ENCODE data around the gene CDC42EP2.

DNA sequence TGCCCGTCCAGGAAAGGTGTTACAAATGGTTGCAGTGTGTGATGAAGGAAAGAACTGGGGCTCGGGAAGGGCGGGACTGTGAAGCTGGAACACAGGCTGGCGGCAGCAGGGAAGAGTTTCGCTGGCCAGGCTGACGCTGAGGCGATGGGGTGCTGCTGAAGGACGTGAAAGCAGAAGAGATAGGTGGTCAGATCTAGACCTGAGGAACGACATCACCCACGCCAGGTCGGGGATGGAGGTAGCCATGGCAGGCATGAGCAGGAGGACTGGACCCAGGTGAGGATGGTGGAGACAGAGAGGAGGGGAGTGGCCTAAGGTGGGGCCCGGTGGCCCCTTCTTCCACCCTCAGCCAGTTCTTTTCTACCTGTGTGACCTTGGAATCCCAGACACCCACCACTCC, 9.1 kb downstream of the CDC42EP2 start:
- TF ChIP-seq, protein P1, sequence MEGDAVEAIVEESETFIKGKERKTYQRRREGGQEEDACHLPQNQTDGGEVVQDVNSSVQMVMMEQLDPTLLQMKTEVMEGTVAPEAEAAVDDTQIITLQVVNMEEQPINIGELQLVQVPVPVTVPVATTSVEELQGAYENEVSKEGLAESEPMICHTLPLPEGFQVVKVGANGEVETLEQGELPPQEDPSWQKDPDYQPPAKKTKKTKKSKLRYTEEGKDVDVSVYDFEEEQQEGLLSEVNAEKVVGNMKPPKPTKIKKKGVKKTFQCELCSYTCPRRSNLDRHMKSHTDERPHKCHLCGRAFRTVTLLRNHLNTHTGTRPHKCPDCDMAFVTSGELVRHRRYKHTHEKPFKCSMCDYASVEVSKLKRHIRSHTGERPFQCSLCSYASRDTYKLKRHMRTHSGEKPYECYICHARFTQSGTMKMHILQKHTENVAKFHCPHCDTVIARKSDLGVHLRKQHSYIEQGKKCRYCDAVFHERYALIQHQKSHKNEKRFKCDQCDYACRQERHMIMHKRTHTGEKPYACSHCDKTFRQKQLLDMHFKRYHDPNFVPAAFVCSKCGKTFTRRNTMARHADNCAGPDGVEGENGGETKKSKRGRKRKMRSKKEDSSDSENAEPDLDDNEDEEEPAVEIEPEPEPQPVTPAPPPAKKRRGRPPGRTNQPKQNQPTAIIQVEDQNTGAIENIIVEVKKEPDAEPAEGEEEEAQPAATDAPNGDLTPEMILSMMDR (IDR thresholded peaks at IDR 0.05; ENCODE audit: insufficient read depth, low read length): no peak
- TF ChIP-seq, protein P2, sequence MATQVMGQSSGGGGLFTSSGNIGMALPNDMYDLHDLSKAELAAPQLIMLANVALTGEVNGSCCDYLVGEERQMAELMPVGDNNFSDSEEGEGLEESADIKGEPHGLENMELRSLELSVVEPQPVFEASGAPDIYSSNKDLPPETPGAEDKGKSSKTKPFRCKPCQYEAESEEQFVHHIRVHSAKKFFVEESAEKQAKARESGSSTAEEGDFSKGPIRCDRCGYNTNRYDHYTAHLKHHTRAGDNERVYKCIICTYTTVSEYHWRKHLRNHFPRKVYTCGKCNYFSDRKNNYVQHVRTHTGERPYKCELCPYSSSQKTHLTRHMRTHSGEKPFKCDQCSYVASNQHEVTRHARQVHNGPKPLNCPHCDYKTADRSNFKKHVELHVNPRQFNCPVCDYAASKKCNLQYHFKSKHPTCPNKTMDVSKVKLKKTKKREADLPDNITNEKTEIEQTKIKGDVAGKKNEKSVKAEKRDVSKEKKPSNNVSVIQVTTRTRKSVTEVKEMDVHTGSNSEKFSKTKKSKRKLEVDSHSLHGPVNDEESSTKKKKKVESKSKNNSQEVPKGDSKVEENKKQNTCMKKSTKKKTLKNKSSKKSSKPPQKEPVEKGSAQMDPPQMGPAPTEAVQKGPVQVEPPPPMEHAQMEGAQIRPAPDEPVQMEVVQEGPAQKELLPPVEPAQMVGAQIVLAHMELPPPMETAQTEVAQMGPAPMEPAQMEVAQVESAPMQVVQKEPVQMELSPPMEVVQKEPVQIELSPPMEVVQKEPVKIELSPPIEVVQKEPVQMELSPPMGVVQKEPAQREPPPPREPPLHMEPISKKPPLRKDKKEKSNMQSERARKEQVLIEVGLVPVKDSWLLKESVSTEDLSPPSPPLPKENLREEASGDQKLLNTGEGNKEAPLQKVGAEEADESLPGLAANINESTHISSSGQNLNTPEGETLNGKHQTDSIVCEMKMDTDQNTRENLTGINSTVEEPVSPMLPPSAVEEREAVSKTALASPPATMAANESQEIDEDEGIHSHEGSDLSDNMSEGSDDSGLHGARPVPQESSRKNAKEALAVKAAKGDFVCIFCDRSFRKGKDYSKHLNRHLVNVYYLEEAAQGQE (IDR thresholded peaks at IDR 0.05; ENCODE audit: insufficient replicate concordance, low read depth): no peak

Measured in HL-60 (cell line).